K562 (cell line): Measurements from ENCODE around the gene PAQR4. TPM values are rescaled to one million over a fixed set of nuclear protein-coding genes. Genes with fewer than 3 reads are reported as not detected.

Experiments used
- ATAC-seq: fragments of 200-7000 bp; cut with Tn5 transposase; 3 replicates; pipeline ENCODE4 v1.9.1; 2020; ENCODE audit warnings: moderate library complexity
- BruUV-seq: library from RNA; stranded (reverse); fragments of 400-500 nt; replicated peaks from 2 replicates; lab custom pipeline; 2021; lab: Mats Ljungman, UMichigan
- CTCF ChIA-PET: fragments of 300-600 bp; formaldehyde crosslinking; extraction: SDS; loops from one replicate; lab custom pipeline; 2021; ENCODE audit warnings: low intra/inter-chr PET ratio; lab: Yijun Ruan, JAX
- POLR2A ChIA-PET: fragments of 300-600, 350-650 bp; sonication (Branson Sonifier 250); formaldehyde crosslinking; extraction: SDS; loops from one replicate; lab custom pipeline; 2021; ENCODE audit warnings: antibody characterized with exemption, inconsistent platforms; lab: Yijun Ruan, JAX
- DNase-seq, 4 experiments: peaks; one replicate each; pipeline versions ENCODE4 v3.0.0 to v3.0.0-alpha.2; 2011 to 2018; ENCODE audit warnings: low spot score in 3 of 4, mixed read lengths in 3 of 4; ENCODE audit errors: extremely low read depth in 1 of 4
- FAIRE-seq: peaks from 2 replicates; lab custom pipeline; 2011; peaks lifted over from hg19 to GRCh38; lab: Jason Lieb, UNC
- H2AFZ ChIP-seq: 2 replicates; pipeline ENCODE4 v1.6.0; 2011; ENCODE audit warnings: low read depth, low read length, control low read depth, inconsistent platforms
- H3K27ac ChIP-seq: fragments of 200-600 bp; 3 replicates; pipeline ENCODE4 v1.8.0; 2011; ENCODE audit warnings: low read depth, mild to moderate bottlenecking, control low read depth, inconsistent platforms, low read length, moderate library complexity, mixed read lengths; ENCODE audit errors: extremely low read depth
- H3K27me3 ChIP-seq, 2 experiments: fragments of 300-600 bp in 1 of 2; 2 replicates in 1 of 2; 3 replicates in 1 of 2; pipeline versions ENCODE4 v1.6.0 to v1.8.0; 2011; ENCODE audit warnings: inconsistent platforms in 2 of 2, low read length in 2 of 2, mild to moderate bottlenecking in 1 of 2, mixed read lengths in 1 of 2, moderate library complexity in 1 of 2; ENCODE audit not compliant: control insufficient read depth in 2 of 2, insufficient read depth in 2 of 2
- H3K36me3 ChIP-seq: fragments of 300-600 bp; 3 replicates; pipeline ENCODE4 v1.8.0; 2011; ENCODE audit warnings: mild to moderate bottlenecking, low read length, inconsistent platforms; ENCODE audit not compliant: control insufficient read depth, insufficient read depth
- H3K4me1 ChIP-seq, 2 experiments: fragments of 200-600 bp in 1 of 2; replicated peaks in 1 of 2; 2 replicates in 1 of 2; 3 replicates in 1 of 2; pipeline versions ENCODE4 v1.5.1 to v1.8.0; 2011; ENCODE audit warnings: inconsistent platforms in 2 of 2, low read length in 2 of 2, mild to moderate bottlenecking in 1 of 2, mixed read lengths in 1 of 2, moderate library complexity in 1 of 2; ENCODE audit not compliant: control insufficient read depth in 2 of 2, insufficient read depth in 2 of 2
- H3K4me2 ChIP-seq: 2 replicates; pipeline ENCODE4 v1.6.1; 2011; ENCODE audit warnings: low read length, control low read depth, inconsistent platforms, mixed read lengths; ENCODE audit not compliant: insufficient read depth
- H3K4me3 ChIP-seq: fragments of 200-600 bp; sonication (generic), shearing (Covaris generic); 2 replicates; pipeline ENCODE4 v1.5.1; 2016; ENCODE audit warnings: control low read depth, inconsistent platforms
- H3K79me2 ChIP-seq: fragments of 200-600 bp; 3 replicates; pipeline ENCODE4 v1.8.0; 2011; ENCODE audit warnings: low read length, inconsistent platforms; ENCODE audit not compliant: control insufficient read depth, insufficient read depth
- H3K9ac ChIP-seq, 2 experiments: 2 replicates each; pipeline versions ENCODE4 v1.6.0 to v1.6.1; 2011; ENCODE audit warnings: low read depth in 2 of 2, low read length in 2 of 2, control low read depth in 1 of 2, inconsistent platforms in 1 of 2, mild to moderate bottlenecking in 1 of 2, mixed read lengths in 1 of 2; ENCODE audit not compliant: insufficient read depth in 1 of 2
- H3K9me1 ChIP-seq: one replicate; pipeline ENCODE4 v1.6.0; 2011; ENCODE audit warnings: inconsistent platforms, mild to moderate bottlenecking, low read length, moderate library complexity; ENCODE audit not compliant: control insufficient read depth, insufficient read depth
- H3K9me3 ChIP-seq: replicated peaks from 2 replicates; pipeline ENCODE4 v1.5.1; 2011; ENCODE audit warnings: low read depth, low read length, inconsistent platforms; ENCODE audit not compliant: control insufficient read depth, insufficient read depth
- H4K20me1 ChIP-seq: replicated peaks from 2 replicates; pipeline ENCODE4 v1.6.1; 2011; ENCODE audit warnings: low read length, inconsistent platforms, mixed read lengths; ENCODE audit not compliant: control insufficient read depth, insufficient read depth
- ARID1B ChIP-seq: fragments of 450-650 bp; IDR thresholded peaks from 2 replicates; pipeline ENCODE4 v1.6.1; 2016; ENCODE audit warnings: antibody characterized with exemption, mild to moderate bottlenecking, inconsistent platforms
- CTCFL ChIP-seq: IDR thresholded peaks from 2 replicates; pipeline ENCODE4 v1.6.1; 2011; ENCODE audit warnings: borderline replicate concordance, low read depth, mild to moderate bottlenecking, moderate library complexity, low read length; ENCODE audit not compliant: insufficient read depth, poor library complexity, severe bottlenecking
- DIDO1 ChIP-seq: fragments of 450-650 bp; IDR thresholded peaks from 2 replicates; pipeline ENCODE4 v1.6.1; 2016; ENCODE audit warnings: low read depth, missing biosample characterization, missing genetic modification characterization
- E2F4 ChIP-seq: sonication (generic); formaldehyde crosslinking; IDR thresholded peaks from 2 replicates; pipeline ENCODE4 v1.8.0; 2022; ENCODE audit warnings: mild to moderate bottlenecking, low read depth, missing genetic modification reagents
- FOS ChIP-seq: IDR thresholded peaks from 3 replicates; pipeline ENCODE4 v1.6.1; 2011; ENCODE audit not compliant: insufficient read length; ENCODE audit errors: extremely low read depth
- GATAD2B ChIP-seq: fragments of 450-650 bp; IDR thresholded peaks from 2 replicates; pipeline ENCODE4 v1.6.1; 2017; ENCODE audit warnings: mild to moderate bottlenecking, borderline replicate concordance
- MAFK ChIP-seq: IDR thresholded peaks from 2 replicates; pipeline ENCODE4 v1.6.1; 2011; ENCODE audit warnings: low read length, improper control_type of control experiment
- PHTF2 ChIP-seq: fragments of 250-450 bp; sonication (Bioruptor Pico); IDR thresholded peaks from 2 replicates; pipeline ENCODE4 v1.5.0; 2021; ENCODE audit warnings: mild to moderate bottlenecking
- PRDM10 ChIP-seq: fragments of 450-650 bp; IDR thresholded peaks from 2 replicates; pipeline ENCODE4 v1.6.1; 2018; ENCODE audit not compliant: partially characterized antibody
- SETDB1 ChIP-seq: IDR thresholded peaks from one replicate; pipeline ENCODE4 v1.6.1; 2012; ENCODE audit warnings: low read length, control low read depth, inconsistent platforms
- ZNF121 ChIP-seq: sonication (generic); formaldehyde crosslinking; conservative IDR thresholded peaks from 2 replicates; pipeline ENCODE4 v1.8.0; 2022; ENCODE audit warnings: missing genetic modification reagents
- ZNF561 ChIP-seq: fragments of 450-650 bp; formaldehyde crosslinking; conservative IDR thresholded peaks from 2 replicates; pipeline ENCODE4 v1.4.0; 2020; ENCODE audit warnings: mild to moderate bottlenecking, moderate library complexity
- ZNF740 ChIP-seq, 3 experiments: fragments of 200-800 bp in 1 of 3; sonication (Bioruptor generic) in 1 of 3; sonication (generic) in 1 of 3; formaldehyde crosslinking in 1 of 3; IDR thresholded peaks; 2 replicates each; pipeline versions ENCODE4 v1.6.1 to v1.8.0; 2016 to 2022; ENCODE audit warnings: mild to moderate bottlenecking in 2 of 3, missing compliant biosample characterization in 2 of 3, missing genetic modification characterization in 2 of 3, missing genetic modification reagents in 1 of 3
- WGBS: fragments of 100-300 bp; shearing (Covaris generic); methylation state at CpG from one replicate; pipeline ENCODE4 v1.1.6; 2016; ENCODE audit warnings: low coverage, mixed read lengths; ENCODE audit not compliant: insufficient coverage; ENCODE audit errors: missing lambda C conversion rate; 5-methylcytosine and 5-hydroxymethylcytosine counted together
- in situ Hi-C: fragments of 300-500 bp; cut with MboI; formaldehyde crosslinking; loops from 4 replicates; pipeline ENCODE4 v1.15.0; 2018; ENCODE audit warnings: inconsistent platforms, mixed read lengths
- intact Hi-C: fragments of 100-400 bp; cut with micrococcal nuclease; formaldehyde crosslinking; loops from 2 replicates; pipeline ENCODE4 v1.14.2; 2022
- polyA plus RNA-seq, 8 experiments: library from polyadenylated mRNA; depleted of rRNA in 4 of 8; stranded (reverse) in 5 of 8; unstranded in 3 of 8; fragments of >200 nt; fragmentation: Nextera tagmentation in 2 of 8; fragmentation: Illumina TruSeq in 1 of 8; extraction: Ambion mirVana in 2 of 8; extraction: Trizol in 1 of 8; gene quantifications; 2 replicates each; pipeline versions ENCODE4 v1.2.1 to v1.2.3, GENCODE V29; 2011 to 2014; ENCODE audit warnings: inconsistent platforms in 1 of 8, missing spikeins in 1 of 8
- total RNA-seq, 7 experiments: library from RNA; depleted of rRNA in 6 of 7; stranded (reverse); fragments of >200 nt in 6 of 7; fragmentation: Illumina TruSeq in 2 of 7; extraction: Trizol in 2 of 7; gene quantifications; 2 replicates each; pipeline versions ENCODE4 v1.2.1 to v1.2.3, GENCODE V29; 2011 to 2021; ENCODE audit warnings: low replicate concordance in 1 of 7

The PAQR4 gene
- total and polyA plus RNA-seq, 9 of the 15 experiments (the other 6 are each of a cell fraction or from before 2014, with no cell fraction given) = 0.62 to 40.4 (median 19.5) TPM

- FAIRE-seq = no peak
- H3K9ac ChIP-seq = 0 out of 4 replicates have a peak overlapping the region, but pooled peaks of 1 of the 2 experiments have one; percentile 19
- intact Hi-C loops (no loop called here), in situ Hi-C loops (no loop called here)
- no peaks in the 10 kb centered on the region for H3K9me1 ChIP-seq
- H3K36me3 ChIP-seq = no peaks in the 10 kb centered on the region
- no peak overlapping the region for H3K4me3 ChIP-seq
- no peak for ATAC-seq
- no TSS peak for BruUV-seq
- H4K20me1 ChIP-seq = no peaks in the 10 kb centered on the region
- 70% methylated on average over 9 of the region's 14 CpGs for WGBS
- H3K4me2 ChIP-seq = no peak overlapping the region
- H3K27ac ChIP-seq = no peak overlapping the region
- no peak overlapping the region for H2AFZ ChIP-seq
- no peaks in the 10 kb centered on the region for H3K9me3 ChIP-seq
- DNase-seq = no peak
- no peaks in the 10 kb centered on the region for H3K27me3 ChIP-seq
- H3K4me1 ChIP-seq = peaks cover 0 to 40% of the 10 kb centered on the region in 2 experiments; a peak in 2 of 5 replicates
- ChIA-PET POLR2A (interaction anchor here (0.6 to 1.0 kb wide), 3 partner anchors 10 to 18 kb away, joined by 3 read pairs; no protein-coding TSS in a partner anchor), CTCF (no interaction called here)
- H3K79me2 ChIP-seq = no peaks in the 10 kb centered on the region
- TF ChIP-seq MAFK = no peak
- TF ChIP-seq ARID1B = no peak
- no peak for TF ChIP-seq PHTF2 (CRISPR knock-in tag)
- no peak for TF ChIP-seq ZNF121 (CRISPR knock-in tag)
- no peak for TF ChIP-seq ZNF561 (CRISPR knock-in tag)
- TF ChIP-seq SETDB1 = no peak
- no peak for TF ChIP-seq FOS
- TF ChIP-seq CTCFL = no peak
- no peak for TF ChIP-seq E2F4
- no peak for TF ChIP-seq PRDM10
- no peak for TF ChIP-seq DIDO1 (tag)
- TF ChIP-seq ZNF740 (CRISPR knock-in tag; IDR thresholded peaks at IDR 0.05) = no peak
- no peak for TF ChIP-seq ZNF740 (tag; IDR thresholded peaks at IDR 0.05)
- no peak for TF ChIP-seq GATAD2B
Observed at GRCh38 chr16:2992383-2993081, 23.4 kb downstream of the PAQR4 start.
